Thyroid gland (tissue), 4 donors: ENCODE results near the gene CRIM1. TPM values are rescaled to one million over a fixed set of nuclear protein-coding genes. Genes with fewer than 3 reads are reported as not detected.

ENCODE experiments used
- DNase-seq, 2 donors: peaks; one replicate each; pipeline ENCODE4 v3.0.0-alpha.2; 2019
- H3K27ac ChIP-seq, 3 donors: fragments of 200-600 bp; sonication (generic); 1 replicate in 2 of 3; 2 replicates in 1 of 3; pipeline ENCODE4 v1.5.1; 2016 to 2019; ENCODE audit warnings: mild to moderate bottlenecking in 1 of 3, moderate library complexity in 1 of 3
- H3K27me3 ChIP-seq: fragments of 200-600 bp; sonication (generic); one replicate; pipeline ENCODE4 v1.5.1; 2019
- H3K36me3 ChIP-seq, 2 donors: fragments of 200-600 bp; sonication (generic); one replicate each; pipeline ENCODE4 v1.5.1; 2016 to 2019
- H3K4me1 ChIP-seq, 2 donors: fragments of 200-600 bp; sonication (generic); one replicate each; pipeline ENCODE4 v1.5.1; 2017 to 2019
- H3K4me3 ChIP-seq, 3 donors: fragments of 200-600 bp; sonication (generic); replicated peaks in 1 of 3; 1 replicate in 2 of 3; 2 replicates in 1 of 3; pipeline ENCODE4 v1.5.1; 2016; ENCODE audit warnings: mild to moderate bottlenecking in 1 of 3
- H3K9me3 ChIP-seq: fragments of 200-600 bp; sonication (generic); one replicate; pipeline ENCODE4 v1.5.1; 2017
- POLR2A ChIP-seq, 2 donors: fragments of 450-650 bp; IDR thresholded peaks; one replicate each; pipeline ENCODE4 v1.6.1; 2017; ENCODE audit warnings: antibody characterized with exemption in 2 of 2, mild to moderate bottlenecking in 2 of 2, moderate library complexity in 1 of 2
- WGBS, 2 donors: methylation state at CpG; one replicate each; pipeline ENCODE4 v1.1.5; 2017; 5-methylcytosine and 5-hydroxymethylcytosine counted together
- intact Hi-C: fragments of 100-400 bp; cut with DNase I; formaldehyde crosslinking; loops from one replicate; pipeline ENCODE4 v1.15.1; 2023
- total RNA-seq, 4 donors: library from RNA; depleted of rRNA; stranded (reverse); fragments of >200 nt; gene quantifications; one replicate each; pipeline ENCODE4 v1.2.3, GENCODE V29; 2016
- TF ChIP-seq, protein P1 (sequence below), 6 experiments: fragments of 200-600 bp in 3 of 6; fragments of 450-650 bp in 3 of 6; sonication (generic) in 3 of 6; IDR thresholded peaks; one replicate each; pipeline ENCODE4 v1.5.1; 2016 to 2019; ENCODE audit warnings: antibody characterized with exemption in 6 of 6, mild to moderate bottlenecking in 2 of 6, inconsistent platforms in 1 of 6, moderate library complexity in 1 of 6

The CRIM1 gene
- total RNA-seq, 4 donors from 2014 or later: 49.5 to 104 (median 71.5) TPM

DNA sequence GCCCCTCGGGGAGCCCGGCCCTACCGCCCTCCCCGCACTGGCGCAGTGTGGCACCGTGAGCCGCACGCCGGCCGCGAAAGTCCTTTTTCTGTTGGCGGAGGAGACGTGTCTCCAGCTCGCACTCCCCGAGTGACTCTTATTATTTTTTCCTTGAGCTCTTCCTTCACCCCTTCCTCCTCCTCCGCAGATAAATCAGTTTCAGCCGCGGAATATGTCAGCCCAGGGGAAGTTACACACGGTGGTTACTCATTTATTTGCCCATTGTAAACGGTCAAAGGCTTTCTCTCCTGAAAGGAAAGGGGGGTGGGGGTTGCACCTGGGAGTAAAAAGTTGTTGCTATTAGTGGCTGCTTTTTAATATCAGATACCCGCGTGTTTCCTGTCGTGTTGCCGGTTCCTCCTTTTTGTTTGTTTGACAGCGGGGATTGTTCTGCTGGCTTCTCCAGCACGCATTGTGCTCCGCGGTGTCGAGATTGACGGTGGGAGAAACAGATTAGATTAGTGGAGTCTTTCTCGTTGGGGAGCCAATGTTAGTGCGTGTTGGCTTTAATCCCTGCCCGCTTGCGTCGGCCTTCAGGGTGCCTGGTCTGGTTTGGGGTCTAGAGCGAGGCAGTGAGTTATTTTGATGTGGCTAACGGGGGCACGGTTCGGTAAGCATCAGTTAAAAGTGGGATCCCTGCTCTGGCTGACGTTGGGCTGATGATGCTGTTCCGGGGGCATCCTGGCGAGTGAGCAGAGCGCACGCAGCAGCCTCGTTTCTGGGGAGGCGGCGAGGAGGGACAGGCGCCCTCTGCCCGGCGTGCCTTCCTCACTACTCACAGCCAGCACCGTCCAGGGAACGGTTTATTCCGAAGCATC, 1.6 kb downstream of the CRIM1 start:
- 1% methylated on average over 36 to 51 of the region's 53 CpGs for WGBS, 2 donors
- intact Hi-C loops: no loop called here
- no peaks in the 10 kb centered on the region for H3K36me3 ChIP-seq
- peak overlapping the region; percentile 23 to 90 (median 71) for H3K27ac ChIP-seq
- H3K4me1 ChIP-seq: peaks cover 35 to 55% of the 10 kb centered on the region in 2 donors
- no peaks in the 10 kb centered on the region for H3K9me3 ChIP-seq
- DNase-seq: peak; percentile 22 to 33
- peak overlapping the region; percentile 24 to 83 (median 66) for H3K4me3 ChIP-seq
- no peaks in the 10 kb centered on the region for H3K27me3 ChIP-seq
- TF ChIP-seq POLR2A (IDR thresholded peaks at IDR 0.05): peak in 1 of 2 donors; percentile 43
- TF ChIP-seq, protein P1, sequence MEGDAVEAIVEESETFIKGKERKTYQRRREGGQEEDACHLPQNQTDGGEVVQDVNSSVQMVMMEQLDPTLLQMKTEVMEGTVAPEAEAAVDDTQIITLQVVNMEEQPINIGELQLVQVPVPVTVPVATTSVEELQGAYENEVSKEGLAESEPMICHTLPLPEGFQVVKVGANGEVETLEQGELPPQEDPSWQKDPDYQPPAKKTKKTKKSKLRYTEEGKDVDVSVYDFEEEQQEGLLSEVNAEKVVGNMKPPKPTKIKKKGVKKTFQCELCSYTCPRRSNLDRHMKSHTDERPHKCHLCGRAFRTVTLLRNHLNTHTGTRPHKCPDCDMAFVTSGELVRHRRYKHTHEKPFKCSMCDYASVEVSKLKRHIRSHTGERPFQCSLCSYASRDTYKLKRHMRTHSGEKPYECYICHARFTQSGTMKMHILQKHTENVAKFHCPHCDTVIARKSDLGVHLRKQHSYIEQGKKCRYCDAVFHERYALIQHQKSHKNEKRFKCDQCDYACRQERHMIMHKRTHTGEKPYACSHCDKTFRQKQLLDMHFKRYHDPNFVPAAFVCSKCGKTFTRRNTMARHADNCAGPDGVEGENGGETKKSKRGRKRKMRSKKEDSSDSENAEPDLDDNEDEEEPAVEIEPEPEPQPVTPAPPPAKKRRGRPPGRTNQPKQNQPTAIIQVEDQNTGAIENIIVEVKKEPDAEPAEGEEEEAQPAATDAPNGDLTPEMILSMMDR (IDR thresholded peaks at IDR 0.05): no peak

DNA sequence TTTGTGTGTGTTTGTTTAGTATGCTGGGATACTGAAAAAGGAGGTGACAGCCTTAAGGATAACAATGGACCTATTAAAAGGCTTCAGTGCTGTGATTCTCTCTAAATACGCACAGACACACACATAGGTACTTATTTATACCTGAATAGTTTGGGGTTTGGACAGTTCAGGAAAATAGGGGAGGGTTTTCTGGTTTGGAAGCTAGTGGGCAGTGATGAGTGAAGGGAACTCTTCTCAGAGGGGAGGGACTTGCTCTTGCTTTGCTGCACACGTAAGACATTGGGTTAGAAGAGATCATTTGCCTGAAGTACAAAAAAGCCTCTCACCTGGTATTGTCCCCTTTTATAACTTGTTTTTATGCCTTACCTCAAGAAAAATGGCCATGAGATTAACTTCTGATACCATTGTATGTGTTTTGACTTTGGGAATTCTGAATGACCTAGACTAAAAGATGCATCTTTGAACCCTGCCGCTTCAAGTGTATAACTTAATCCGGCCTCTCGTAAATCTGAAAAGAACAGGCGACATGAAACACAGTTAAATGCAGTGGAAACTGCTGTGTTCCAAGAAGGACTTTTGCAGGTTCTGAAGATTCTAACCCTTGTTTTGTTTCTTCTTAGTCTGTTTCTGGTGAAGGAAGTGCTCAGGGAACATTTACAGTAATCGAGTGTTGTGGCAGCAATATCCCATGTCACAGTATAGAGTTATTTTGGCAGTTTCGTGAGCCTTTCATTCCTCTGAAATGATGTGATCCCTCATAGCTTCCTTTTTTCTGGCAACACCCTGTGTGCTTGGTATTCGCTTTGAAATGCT, 2.5 kb downstream of the CRIM1 start:
- peak overlapping the region in 2 of 3 donors; percentile 71 to 90 for H3K27ac ChIP-seq
- H3K36me3 ChIP-seq: no peaks in the 10 kb centered on the region
- no peaks in the 10 kb centered on the region for H3K9me3 ChIP-seq
- no peak for DNase-seq
- no peaks in the 10 kb centered on the region for H3K27me3 ChIP-seq
- peaks cover 38 to 56% of the 10 kb centered on the region in 2 donors for H3K4me1 ChIP-seq
- TF ChIP-seq POLR2A (IDR thresholded peaks at IDR 0.05): no peak
- TF ChIP-seq, protein P1 (IDR thresholded peaks at IDR 0.05): peak in 4 of 6 experiments; percentile 36 to 52 (median 41)
- peak overlapping the region; percentile 24 to 83 (median 66) for H3K4me3 ChIP-seq
- 34 to 44% methylated on average over 9 of the region's 9 CpGs for WGBS, 2 donors
- intact Hi-C loops: no loop called here

DNA sequence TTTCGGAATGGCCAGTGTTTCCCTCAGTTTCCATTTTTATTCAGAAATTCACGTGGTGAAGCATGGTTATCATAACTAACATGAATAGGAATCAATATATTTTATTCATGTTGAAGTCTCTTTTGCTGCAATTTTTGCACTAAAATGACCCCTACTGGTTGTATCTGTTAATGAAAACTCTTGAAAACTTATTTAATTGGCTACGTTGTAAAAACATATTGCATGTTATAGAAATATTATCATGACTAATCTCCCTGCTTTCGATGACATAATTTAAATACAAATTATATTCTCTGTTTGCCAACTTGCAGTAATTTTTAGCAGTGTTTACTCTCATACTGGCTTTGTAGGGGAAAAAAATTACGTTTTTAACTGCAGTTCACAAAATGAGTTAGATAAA, 3.5 kb downstream of the CRIM1 start:
- peaks cover 38 to 46% of the 10 kb centered on the region in 2 donors for H3K4me1 ChIP-seq
- intact Hi-C loops: no loop called here
- H3K4me3 ChIP-seq: no peak overlapping the region

DNA sequence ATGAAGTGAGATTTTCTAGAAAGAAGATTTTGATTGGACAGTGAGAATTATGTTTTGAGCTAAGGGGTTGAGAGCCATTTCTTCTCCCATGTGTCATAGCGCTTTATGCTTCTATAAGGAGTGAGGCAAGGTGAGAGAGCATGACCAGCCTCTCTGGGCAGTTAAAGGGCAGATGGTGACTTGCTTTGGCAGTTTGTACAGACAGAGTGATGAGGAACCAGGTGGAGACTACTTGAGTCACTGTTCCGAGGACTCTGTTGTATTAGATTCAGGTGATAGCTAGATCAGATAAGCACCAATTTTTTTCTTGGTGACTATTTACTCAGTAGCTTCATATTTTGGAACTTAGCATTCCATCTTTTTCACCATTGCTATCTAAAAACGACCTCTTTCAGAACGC, 4.5 kb downstream of the CRIM1 start:
- Histone ChIP-seq H3K9me3 (no peaks in the 10 kb centered on the region), H3K36me3 (no peaks in the 10 kb centered on the region), H3K27me3 (no peaks in the 10 kb centered on the region), H3K4me3 (no peak overlapping the region), H3K27ac (no peak overlapping the region), H3K4me1 (peaks cover 38 to 46% of the 10 kb centered on the region in 2 donors)
- peak in 1 of 2 donors; percentile 14 for DNase-seq
- intact Hi-C loops: loop anchor here (10.0 kb wide), 1 partner anchor 55 kb away; no protein-coding TSS in a partner anchor
- 73 to 74% methylated on average over 4 of the region's 4 CpGs for WGBS, 2 donors
- TF ChIP-seq, protein P1 (IDR thresholded peaks at IDR 0.05): no peak
- no peak for TF ChIP-seq POLR2A (IDR thresholded peaks at IDR 0.05)

More for the DNA sequence above, 3.5 kb downstream of the CRIM1 start:
- Histone ChIP-seq H3K27ac (peak overlapping the region in 2 of 3 donors; percentile 71 to 90), H3K36me3 (no peaks in the 10 kb centered on the region), H3K27me3 (no peaks in the 10 kb centered on the region), H3K9me3 (no peaks in the 10 kb centered on the region)
- no peak for DNase-seq
- no peak for TF ChIP-seq POLR2A (IDR thresholded peaks at IDR 0.05)
- TF ChIP-seq, protein P1 (IDR thresholded peaks at IDR 0.05): peak in 1 of 6 experiments; percentile 13
- WGBS, 2 donors: 67 to 70% methylated on average over 5 of the region's 5 CpGs
